Astrocyte (in vitro differentiated cells and primary cell): ENCODE measurements around the gene LCE3B.

ENCODE experiments used
- EZH2 ChIP-seq: IDR thresholded peaks from 2 replicates; pipeline ENCODE4 v1.6.1; 2012; ENCODE audit warnings: mild to moderate bottlenecking, low read length, inconsistent platforms; ENCODE audit not compliant: insufficient read depth
- TF ChIP-seq, protein P1 (sequence below): IDR thresholded peaks from 2 replicates; pipeline ENCODE4 v1.5.1; 2011; ENCODE audit warnings: low read depth, mild to moderate bottlenecking, inconsistent platforms, low read length, moderate library complexity; ENCODE audit not compliant: insufficient read depth

DNA sequence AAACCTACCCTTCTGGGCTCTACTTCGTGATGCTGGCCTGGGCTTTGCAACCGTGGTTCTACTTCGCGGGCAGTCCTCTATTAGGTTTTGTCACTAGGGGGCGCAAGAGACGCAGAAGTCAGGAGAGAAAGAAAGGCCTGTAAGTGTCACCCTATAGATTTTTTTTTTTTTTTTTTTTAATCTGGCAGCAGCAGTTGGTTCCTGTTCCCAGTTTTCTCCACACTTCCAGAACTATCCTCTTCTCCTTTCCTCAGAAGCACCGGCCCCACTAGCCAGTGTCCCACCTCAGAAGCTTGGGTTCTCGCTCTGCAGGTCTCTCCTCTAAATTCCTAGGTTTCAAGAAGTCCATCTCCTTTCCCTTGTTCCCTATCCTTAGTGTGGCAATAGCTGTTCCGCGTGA is 40.5 kb downstream of the LCE3B start:
- TF ChIP-seq, protein P1, sequence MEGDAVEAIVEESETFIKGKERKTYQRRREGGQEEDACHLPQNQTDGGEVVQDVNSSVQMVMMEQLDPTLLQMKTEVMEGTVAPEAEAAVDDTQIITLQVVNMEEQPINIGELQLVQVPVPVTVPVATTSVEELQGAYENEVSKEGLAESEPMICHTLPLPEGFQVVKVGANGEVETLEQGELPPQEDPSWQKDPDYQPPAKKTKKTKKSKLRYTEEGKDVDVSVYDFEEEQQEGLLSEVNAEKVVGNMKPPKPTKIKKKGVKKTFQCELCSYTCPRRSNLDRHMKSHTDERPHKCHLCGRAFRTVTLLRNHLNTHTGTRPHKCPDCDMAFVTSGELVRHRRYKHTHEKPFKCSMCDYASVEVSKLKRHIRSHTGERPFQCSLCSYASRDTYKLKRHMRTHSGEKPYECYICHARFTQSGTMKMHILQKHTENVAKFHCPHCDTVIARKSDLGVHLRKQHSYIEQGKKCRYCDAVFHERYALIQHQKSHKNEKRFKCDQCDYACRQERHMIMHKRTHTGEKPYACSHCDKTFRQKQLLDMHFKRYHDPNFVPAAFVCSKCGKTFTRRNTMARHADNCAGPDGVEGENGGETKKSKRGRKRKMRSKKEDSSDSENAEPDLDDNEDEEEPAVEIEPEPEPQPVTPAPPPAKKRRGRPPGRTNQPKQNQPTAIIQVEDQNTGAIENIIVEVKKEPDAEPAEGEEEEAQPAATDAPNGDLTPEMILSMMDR = peak; percentile 55
- no peak for TF ChIP-seq EZH2
